Right atrium auricular region (tissue), 2 donors: ENCODE measurements around the gene FAM78A. TPM values are rescaled to one million over a fixed set of nuclear protein-coding genes. Genes with fewer than 3 reads are reported as not detected.

Source experiments
- DNase-seq: peaks from one replicate; pipeline ENCODE4 v3.0.0-alpha.2; 2019; ENCODE audit warnings: low spot score
- H3K27ac ChIP-seq, 2 donors: fragments of 200-600 bp; sonication (generic); 1 replicate in 1 of 2; 2 replicates in 1 of 2; pipeline ENCODE4 v1.5.1; 2016 to 2019
- H3K27me3 ChIP-seq, 2 donors: fragments of 200-600 bp; sonication (generic); one replicate each; pipeline versions ENCODE4 v1.5.1 to v1.6.0; 2017 to 2019
- H3K36me3 ChIP-seq: fragments of 200-600 bp; sonication (generic); one replicate; pipeline ENCODE4 v1.5.1; 2016
- H3K4me1 ChIP-seq, 2 donors: fragments of 200-600 bp; sonication (generic); one replicate each; pipeline versions ENCODE4 v1.5.1 to v1.6.0; 2017 to 2019
- H3K4me3 ChIP-seq, 2 donors: fragments of 200-600 bp; sonication (generic); 1 replicate in 1 of 2; 2 replicates in 1 of 2; pipeline ENCODE4 v1.5.1; 2017 to 2019; ENCODE audit warnings: mild to moderate bottlenecking in 1 of 2, moderate library complexity in 1 of 2
- H3K9me3 ChIP-seq, 2 donors: fragments of 200-600 bp; sonication (generic); one replicate each; pipeline ENCODE4 v1.5.1; 2019
- CTCF ChIP-seq, 2 donors: fragments of 200-600 bp; sonication (generic); IDR thresholded peaks; one replicate each; pipeline ENCODE4 v1.5.1; 2019; ENCODE audit warnings: antibody characterized with exemption in 2 of 2
- total RNA-seq, 2 donors: library from RNA; depleted of rRNA; stranded (reverse); fragments of >200 nt; gene quantifications; one replicate each; pipeline ENCODE4 v1.1.0, GENCODE V29; 2016

The FAM78A gene
- total RNA-seq: 10 to 100 TPM; 31.8 to 55.3 TPM

- Histone ChIP-seq H3K9me3 (no peaks in the 10 kb centered on the region), H3K4me3 (peak within 1 kb of the TSS; percentile 76 to 81), H3K4me1 (peaks cover 0 to 36% of the 10 kb centered on the region in 2 donors), H3K36me3 (no peaks in the 10 kb centered on the region), H3K27me3 (no peaks in the 10 kb centered on the region), H3K27ac (peak within 1 kb of the TSS; percentile 98)
- no peak for DNase-seq
- no peak for TF ChIP-seq CTCF (IDR thresholded peaks at IDR 0.05)
Measured at GRCh38 chr9:131276094-131276888, at the start of gene FAM78A. TSS of gene FAM78A (minus strand) at chr9:131276510. CDS start at chr9:131276179, 331 bp downstream.

- no peaks in the 10 kb centered on the region for H3K27me3 ChIP-seq
- H3K4me3 ChIP-seq: no peak overlapping the region
- H3K4me1 ChIP-seq: peaks cover 0 to 15% of the 10 kb centered on the region in 2 donors
- H3K27ac ChIP-seq: peak overlapping the region in 1 of 2 donors; percentile 21
- H3K36me3 ChIP-seq: no peaks in the 10 kb centered on the region
- no peak for DNase-seq
- no peak for TF ChIP-seq CTCF (IDR thresholded peaks at IDR 0.05)
- H3K9me3 ChIP-seq: no peaks in the 10 kb centered on the region
Measured at GRCh38 chr9:131324736-131325679, 48.7 kb upstream of the FAM78A start.

- TF ChIP-seq CTCF (IDR thresholded peaks at IDR 0.05): no peak
- Histone ChIP-seq H3K4me1 (peaks cover 0 to 24% of the 10 kb centered on the region in 2 donors), H3K4me3 (no peak overlapping the region), H3K9me3 (no peaks in the 10 kb centered on the region), H3K27me3 (no peaks in the 10 kb centered on the region), H3K36me3 (no peaks in the 10 kb centered on the region), H3K27ac (peak overlapping the region in 1 of 2 donors; percentile 1)
- no peak for DNase-seq
Measured at GRCh38 chr9:131323629-131324028, 47.3 kb upstream of the FAM78A start.

- no peaks in the 10 kb centered on the region for H3K36me3 ChIP-seq
- H3K9me3 ChIP-seq: no peaks in the 10 kb centered on the region
- no peak overlapping the region for H3K4me3 ChIP-seq
- no peak for TF ChIP-seq CTCF (IDR thresholded peaks at IDR 0.05)
- H3K27ac ChIP-seq: no peak overlapping the region
- no peaks in the 10 kb centered on the region for H3K27me3 ChIP-seq
- H3K4me1 ChIP-seq: peaks cover 0 to 19% of the 10 kb centered on the region in 2 donors
- DNase-seq: no peak
Measured at GRCh38 chr9:131320031-131320685, 43.8 kb upstream of the FAM78A start.

- Histone ChIP-seq H3K27me3 (no peaks in the 10 kb centered on the region), H3K36me3 (no peaks in the 10 kb centered on the region), H3K9me3 (no peaks in the 10 kb centered on the region), H3K4me3 (no peak overlapping the region), H3K4me1 (peaks cover 0 to 21% of the 10 kb centered on the region in 2 donors), H3K27ac (no peak overlapping the region)
- TF ChIP-seq CTCF (IDR thresholded peaks at IDR 0.05): no peak
- DNase-seq: no peak
Measured at GRCh38 chr9:131319486-131319885, 43.2 kb upstream of the FAM78A start.
